DMS114 treated with DMSO at 0.1 percent for 48 hours (cell line): ENCODE results near the gene PDGFB.

ENCODE experiments used
- DNase-seq: peaks from one replicate; lab custom pipeline; 2025; ENCODE audit not compliant: unreplicated experiment; lab: John Stamatoyannopoulos, UW

The PDGFB gene

GRCh38 chr22:39176714-39177455 is 67.9 kb downstream of the PDGFB start:
- DNase-seq, result no peak

- no peak for DNase-seq
These were observed 68.6 kb downstream of the PDGFB start for GRCh38 chr22:39176143-39176713.

GRCh38 chr22:39175353-39176142 is 69.2 kb downstream of the PDGFB start:
- DNase-seq, result no peak

GRCh38 chr22:39174498-39175352 is 70.1 kb downstream of the PDGFB start:
- DNase-seq, result no peak

GRCh38 chr22:39173787-39174497 is 70.8 kb downstream of the PDGFB start:
- DNase-seq, result no peak
